Trophoblast cell (in vitro differentiated cells and primary cell): Measurements from ENCODE around the gene ESR1.
A peak's percentile ranks its signal among the peaks of the same experiment; 100 is the strongest.

Experiments
- DNase-seq, 2 donors: peaks; one replicate each; pipeline ENCODE4 v3.0.0-alpha.2; 2016
- H2AFZ ChIP-seq: 2 replicates; pipeline ENCODE4 v1.6.1; 2013; ENCODE audit warnings: low read length, moderate library complexity, mild to moderate bottlenecking; ENCODE audit not compliant: insufficient read depth, poor library complexity
- H2AK5ac ChIP-seq: 2 replicates; pipeline ENCODE4 v1.6.1; 2013; ENCODE audit warnings: mild to moderate bottlenecking, low read length
- H2BK120ac ChIP-seq: 2 replicates; pipeline ENCODE4 v1.6.1; 2013; ENCODE audit warnings: low read length, mild to moderate bottlenecking, moderate library complexity; ENCODE audit not compliant: insufficient read depth, poor library complexity
- H2BK12ac ChIP-seq: 2 replicates; pipeline ENCODE4 v1.6.1; 2013; ENCODE audit warnings: mild to moderate bottlenecking, low read length, moderate library complexity
- H2BK5ac ChIP-seq: 2 replicates; pipeline ENCODE4 v1.6.1; 2013; ENCODE audit warnings: low read length, low read depth, moderate library complexity, mild to moderate bottlenecking; ENCODE audit not compliant: poor library complexity
- H3K14ac ChIP-seq: 2 replicates; pipeline ENCODE4 v1.6.1; 2013; ENCODE audit warnings: mild to moderate bottlenecking, low read length
- H3K18ac ChIP-seq: 2 replicates; pipeline ENCODE4 v1.6.1; 2013; ENCODE audit warnings: mild to moderate bottlenecking, low read length
- H3K23ac ChIP-seq: 2 replicates; pipeline ENCODE4 v1.6.1; 2013; ENCODE audit warnings: low read length
- H3K27ac ChIP-seq: 2 replicates; pipeline ENCODE4 v1.5.1; 2013; ENCODE audit warnings: low read depth, mild to moderate bottlenecking, inconsistent platforms, low read length, moderate library complexity
- H3K27me3 ChIP-seq: 2 replicates; pipeline ENCODE4 v1.6.1; 2013; ENCODE audit warnings: inconsistent platforms, mild to moderate bottlenecking, low read length, moderate library complexity; ENCODE audit not compliant: insufficient read depth
- H3K36me3 ChIP-seq, 2 experiments: 1 replicate in 1 of 2; 2 replicates in 1 of 2; pipeline ENCODE4 v1.6.1; 2013; ENCODE audit warnings: low read length in 2 of 2, mild to moderate bottlenecking in 2 of 2, moderate library complexity in 1 of 2; ENCODE audit not compliant: insufficient read depth in 2 of 2, control insufficient read depth in 1 of 2
- H3K4ac ChIP-seq: 2 replicates; pipeline ENCODE4 v1.6.1; 2013; ENCODE audit warnings: low read depth, mild to moderate bottlenecking, low read length, moderate library complexity
- H3K4me1 ChIP-seq, 2 experiments: 1 replicate in 1 of 2; 2 replicates in 1 of 2; pipeline ENCODE4 v1.6.1; 2013; ENCODE audit warnings: low read length in 2 of 2, mild to moderate bottlenecking in 2 of 2, moderate library complexity in 1 of 2; ENCODE audit not compliant: insufficient read depth in 2 of 2, control insufficient read depth in 1 of 2
- H3K4me2 ChIP-seq: 2 replicates; pipeline ENCODE4 v1.6.1; 2013; ENCODE audit warnings: inconsistent platforms, mild to moderate bottlenecking, low read length, moderate library complexity
- H3K4me3 ChIP-seq: 2 replicates; pipeline ENCODE4 v1.5.1; 2013; ENCODE audit warnings: mild to moderate bottlenecking, low read depth, low read length, inconsistent platforms
- H3K79me1 ChIP-seq: one replicate; pipeline ENCODE4 v1.6.1; 2013; ENCODE audit warnings: low read length
- H3K79me2 ChIP-seq: 2 replicates; pipeline ENCODE4 v1.6.1; 2013; ENCODE audit warnings: low read length, mild to moderate bottlenecking; ENCODE audit not compliant: control insufficient read depth, insufficient read depth, poor library complexity
- H3K9ac ChIP-seq: 2 replicates; pipeline ENCODE4 v1.6.1; 2013; ENCODE audit warnings: mild to moderate bottlenecking, low read length
- H3K9me3 ChIP-seq: 2 replicates; pipeline ENCODE4 v1.6.1; 2013; ENCODE audit warnings: low read depth, mild to moderate bottlenecking, control low read depth, inconsistent platforms, low read length; ENCODE audit not compliant: insufficient read depth
- H4K12ac ChIP-seq: 2 replicates; pipeline ENCODE4 v1.6.1; 2013; ENCODE audit warnings: low read depth, mild to moderate bottlenecking, low read length, moderate library complexity
- H4K8ac ChIP-seq: 2 replicates; pipeline ENCODE4 v1.6.1; 2013; ENCODE audit warnings: low read depth, mild to moderate bottlenecking, low read length, moderate library complexity
- H4K91ac ChIP-seq: one replicate; pipeline ENCODE4 v1.6.1; 2013; ENCODE audit warnings: low read depth, mild to moderate bottlenecking, low read length, moderate library complexity
- WGBS: extraction: QIAGEN DNeasy Blood & Tissue Kit; methylation state at CpG from one replicate; pipeline ENCODE4 v1.1.7; 2013; ENCODE audit warnings: missing lambda C conversion rate; ENCODE audit not compliant: insufficient read length, insufficient coverage; ENCODE audit errors: extremely low coverage; 5-methylcytosine and 5-hydroxymethylcytosine counted together

Gene ESR1

DNA sequence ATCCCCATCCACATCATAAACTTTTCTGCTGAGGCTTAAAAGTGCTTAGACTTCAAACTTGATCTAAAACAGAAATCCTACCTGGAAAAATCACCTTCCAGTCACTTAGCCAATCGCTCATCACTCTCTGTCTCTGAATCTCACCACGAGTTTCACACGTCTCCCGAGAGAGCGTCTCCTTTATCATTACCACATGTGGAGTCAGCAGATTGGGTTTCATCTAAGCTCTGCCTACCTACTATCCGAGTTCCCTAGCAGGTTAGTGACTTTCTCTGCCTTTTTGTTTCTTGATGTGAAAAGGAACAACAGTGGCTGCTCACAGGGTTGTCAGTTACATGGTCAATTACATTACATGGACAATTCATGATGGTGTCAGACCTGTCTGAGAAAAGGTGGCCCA, 286.2 kb downstream of the ESR1 start:
- Histone ChIP-seq H3K79me1 (peaks cover 2% of the 10 kb centered on the region), H4K12ac (no peak overlapping the region)

GRCh38 chr6:152094276-152094675, 286.8 kb downstream of the ESR1 start:
- Histone ChIP-seq H2BK120ac (no peak overlapping the region), H3K4me1 (peaks cover 3 to 13% of the 10 kb centered on the region in 2 experiments), H3K14ac (no peak overlapping the region), H4K12ac (no peak overlapping the region), H3K4ac (no peak overlapping the region), H3K4me3 (no peak overlapping the region), H3K27me3 (no peaks in the 10 kb centered on the region), H3K79me1 (peaks cover 2% of the 10 kb centered on the region), H3K18ac (no peak overlapping the region), H4K8ac (no peak overlapping the region), H3K27ac (no peak overlapping the region), H3K23ac (no peak overlapping the region), H4K91ac (no peak overlapping the region), H3K4me2 (no peak overlapping the region), H3K9ac (no peak overlapping the region), H2AFZ (no peak overlapping the region), H3K36me3 (no peaks in the 10 kb centered on the region), H2BK5ac (no peak overlapping the region), H3K9me3 (no peaks in the 10 kb centered on the region), H2AK5ac (no peak overlapping the region), H2BK12ac (peak overlapping the region; percentile 63), H3K79me2 (peaks cover 1% of the 10 kb centered on the region)
- DNase-seq, result no peak
- WGBS, result no CpG with 5 or more reads among the region's 4 CpGs

More for the DNA sequence above, 286.2 kb downstream of the ESR1 start:
- H3K4me2 ChIP-seq, result no peak overlapping the region
- H3K4ac ChIP-seq, result no peak overlapping the region
- no peak overlapping the region for H3K27ac ChIP-seq
- no peak overlapping the region for H3K9ac ChIP-seq
- DNase-seq, result no peak
- H4K8ac ChIP-seq, result no peak overlapping the region
- H3K4me3 ChIP-seq, result no peak overlapping the region
- no peak overlapping the region for H3K14ac ChIP-seq
- H3K9me3 ChIP-seq, result no peaks in the 10 kb centered on the region
- peaks cover 1% of the 10 kb centered on the region for H3K79me2 ChIP-seq
- H3K18ac ChIP-seq, result no peak overlapping the region
- H2AFZ ChIP-seq, result no peak overlapping the region
- WGBS, result no CpG with 5 or more reads among the region's 6 CpGs
- no peaks in the 10 kb centered on the region for H3K36me3 ChIP-seq
- no peak overlapping the region for H2BK5ac ChIP-seq
- no peak overlapping the region for H2BK12ac ChIP-seq
- no peak overlapping the region for H2AK5ac ChIP-seq
- H2BK120ac ChIP-seq, result no peak overlapping the region
- H3K23ac ChIP-seq, result no peak overlapping the region
- H3K27me3 ChIP-seq, result no peaks in the 10 kb centered on the region
- H4K91ac ChIP-seq, result no peak overlapping the region
- peaks cover 3 to 13% of the 10 kb centered on the region in 2 experiments for H3K4me1 ChIP-seq

GRCh38 chr6:152094992-152095592, 287.6 kb downstream of the ESR1 start:
- DNase-seq, result peak; percentile 96 to 98
- Histone ChIP-seq H2BK120ac (no peak overlapping the region), H3K27me3 (no peaks in the 10 kb centered on the region), H2AFZ (no peak overlapping the region), H3K27ac (no peak overlapping the region), H3K36me3 (no peaks in the 10 kb centered on the region), H3K4ac (no peak overlapping the region), H3K79me1 (peaks cover 2% of the 10 kb centered on the region), H4K91ac (peak overlapping the region; percentile 70), H3K79me2 (peaks cover 1% of the 10 kb centered on the region), H3K4me3 (no peak overlapping the region), H2BK12ac (peak overlapping the region; percentile 78), H3K4me2 (no peak overlapping the region), H4K12ac (no peak overlapping the region), H3K23ac (no peak overlapping the region), H2AK5ac (no peak overlapping the region), H3K18ac (no peak overlapping the region), H3K14ac (peak overlapping the region; percentile 22), H2BK5ac (no peak overlapping the region), H3K9me3 (no peaks in the 10 kb centered on the region), H3K4me1 (peaks cover 7 to 17% of the 10 kb centered on the region in 2 experiments), H3K9ac (no peak overlapping the region), H4K8ac (no peak overlapping the region)
- WGBS, result no CpG with 5 or more reads among the region's 3 CpGs

GRCh38 chr6:152096863-152097496, 289.5 kb downstream of the ESR1 start:
- H4K91ac ChIP-seq, result no peak overlapping the region

More at GRCh38 chr6:152096863-152097496, 289.5 kb downstream of the ESR1 start:
- H2AFZ ChIP-seq, result no peak overlapping the region
- no peak overlapping the region for H2BK5ac ChIP-seq
- H3K4me3 ChIP-seq, result no peak overlapping the region
- H3K18ac ChIP-seq, result no peak overlapping the region
- no peak overlapping the region for H2BK120ac ChIP-seq
- H2BK12ac ChIP-seq, result no peak overlapping the region
- H3K79me1 ChIP-seq, result peaks cover 2% of the 10 kb centered on the region
- H2AK5ac ChIP-seq, result no peak overlapping the region
- no peak overlapping the region for H4K8ac ChIP-seq
- no peak overlapping the region for H3K4ac ChIP-seq
- no peak overlapping the region for H4K12ac ChIP-seq
- no peak overlapping the region for H3K4me2 ChIP-seq
- no CpG with 5 or more reads among the region's 5 CpGs for WGBS
- no peaks in the 10 kb centered on the region for H3K36me3 ChIP-seq
- H3K79me2 ChIP-seq, result no peaks in the 10 kb centered on the region
- no peak overlapping the region for H3K14ac ChIP-seq
- no peak overlapping the region for H3K23ac ChIP-seq
- peaks cover 5 to 11% of the 10 kb centered on the region in 2 experiments for H3K4me1 ChIP-seq
- no peak overlapping the region for H3K9ac ChIP-seq
- DNase-seq, result no peak
- H3K9me3 ChIP-seq, result no peaks in the 10 kb centered on the region
- no peaks in the 10 kb centered on the region for H3K27me3 ChIP-seq
- H3K27ac ChIP-seq, result no peak overlapping the region
